DOHH2 (cell line): ENCODE measurements around the gene PAH.

Experiments
- H3F3A ChIP-seq: fragments of 200-600 bp; sonication (generic), shearing (Covaris generic); 2 replicates; pipeline ENCODE4 v1.6.0; 2016; ENCODE audit warnings: antibody characterized with exemption, mild to moderate bottlenecking; ENCODE audit not compliant: control insufficient read depth, insufficient read depth
- H3K27ac ChIP-seq: fragments of 200-600 bp; sonication (generic); 2 replicates; pipeline ENCODE4 v1.5.1; 2014; ENCODE audit warnings: low read depth, mild to moderate bottlenecking, low read length, moderate library complexity
- H3K27me3 ChIP-seq: fragments of 200-600 bp; sonication (generic); 2 replicates; pipeline ENCODE4 v1.6.1; 2014; ENCODE audit warnings: mild to moderate bottlenecking, low read length, mixed read lengths; ENCODE audit not compliant: control insufficient read depth
- H3K36me3 ChIP-seq: fragments of 200-600 bp; sonication (generic); 2 replicates; pipeline ENCODE4 v1.6.1; 2014; ENCODE audit warnings: mild to moderate bottlenecking, low read length, moderate library complexity, mixed read lengths; ENCODE audit not compliant: control insufficient read depth
- H3K4me1 ChIP-seq: fragments of 200-600 bp; sonication (generic); 2 replicates; pipeline ENCODE4 v1.6.1; 2014; ENCODE audit warnings: mild to moderate bottlenecking, low read length, mixed read lengths; ENCODE audit not compliant: control insufficient read depth
- H3K4me2 ChIP-seq: fragments of 200-600 bp; sonication (generic); 2 replicates; pipeline ENCODE4 v1.6.0; 2014; ENCODE audit warnings: mild to moderate bottlenecking, low read length, moderate library complexity
- H3K4me3 ChIP-seq: fragments of 200-600 bp; sonication (generic); 2 replicates; pipeline ENCODE4 v1.5.1; 2014; ENCODE audit warnings: mild to moderate bottlenecking, low read length, mixed read lengths
- H3K79me2 ChIP-seq: fragments of 200-600 bp; sonication (generic); 2 replicates; pipeline ENCODE4 v1.6.1; 2014; ENCODE audit warnings: mild to moderate bottlenecking, low read length, mixed read lengths; ENCODE audit not compliant: control insufficient read depth
- H3K9me2 ChIP-seq: fragments of 200-600 bp; sonication (generic); replicated peaks from 2 replicates; pipeline ENCODE4 v1.6.1; 2014; ENCODE audit warnings: mild to moderate bottlenecking, low read length, mixed read lengths; ENCODE audit not compliant: control insufficient read depth
- H3K9me3 ChIP-seq: fragments of 200-600 bp; sonication (generic); 2 replicates; pipeline ENCODE4 v1.6.1; 2014; ENCODE audit warnings: antibody characterized with exemption, low read length, mixed read lengths; ENCODE audit not compliant: control insufficient read depth, insufficient read depth
- H4K20me1 ChIP-seq: fragments of 200-600 bp; sonication (generic); 2 replicates; pipeline ENCODE4 v1.6.0; 2014; ENCODE audit warnings: low read depth, mild to moderate bottlenecking, antibody characterized with exemption, low read length, moderate library complexity; ENCODE audit not compliant: control insufficient read depth, insufficient read depth
- CTCF ChIP-seq: fragments of 200-600 bp; sonication (generic); IDR thresholded peaks from one replicate; pipeline ENCODE4 v1.5.1; 2014; ENCODE audit warnings: antibody characterized with exemption, mild to moderate bottlenecking, low read depth, low read length; ENCODE audit not compliant: poor library complexity, severe bottlenecking
- EZH2phosphoT487 ChIP-seq: fragments of 200-600 bp; sonication (generic); IDR thresholded peaks from 2 replicates; pipeline ENCODE4 v1.6.1; 2017; ENCODE audit warnings: borderline replicate concordance, mild to moderate bottlenecking, antibody characterized with exemption, low read length, moderate library complexity, mixed read lengths

Gene PAH

GRCh38 chr12:102849722-102850447 is 67.2 kb downstream of the PAH start:
- no peak overlapping the region for H3K4me2 ChIP-seq
- TF ChIP-seq EZH2phosphoT487 (no peak), CTCF (no peak)

DNA sequence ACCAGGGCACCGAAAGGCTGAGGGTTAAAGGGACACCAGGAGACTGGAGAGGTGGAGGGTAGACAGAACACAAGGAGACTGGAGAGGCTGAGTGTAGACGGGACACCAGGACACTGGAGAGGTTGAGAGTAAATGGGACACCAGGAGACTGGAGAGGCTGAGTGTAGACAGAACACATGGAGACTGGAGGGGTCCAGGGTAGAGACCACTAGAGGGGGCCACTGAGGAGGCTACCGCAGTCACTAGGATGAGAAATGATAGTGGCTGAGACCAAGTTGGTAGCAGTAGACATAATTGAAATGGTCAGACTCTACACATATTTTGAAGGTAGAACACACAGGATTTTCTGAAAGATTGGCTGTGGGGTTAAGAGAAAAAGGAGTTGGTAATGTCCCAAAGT is 68.2 kb downstream of the PAH start:
- Histone ChIP-seq H3K79me2 (no peaks in the 10 kb centered on the region), H4K20me1 (no peaks in the 10 kb centered on the region), H3K4me2 (no peak overlapping the region), H3K9me2 (no peaks in the 10 kb centered on the region), H3K9me3 (no peaks in the 10 kb centered on the region), H3F3A (no peaks in the 10 kb centered on the region), H3K36me3 (no peaks in the 10 kb centered on the region), H3K4me3 (no peak overlapping the region), H3K27me3 (no peaks in the 10 kb centered on the region), H3K4me1 (no peaks in the 10 kb centered on the region), H3K27ac (no peak overlapping the region)
- TF ChIP-seq EZH2phosphoT487 (no peak), CTCF (peak; percentile 25)

More at GRCh38 chr12:102849722-102850447, 67.2 kb downstream of the PAH start:
- Histone ChIP-seq H3K4me1 (no peaks in the 10 kb centered on the region), H3K79me2 (no peaks in the 10 kb centered on the region), H3F3A (no peaks in the 10 kb centered on the region), H3K27ac (no peak overlapping the region), H3K36me3 (no peaks in the 10 kb centered on the region), H3K9me2 (no peaks in the 10 kb centered on the region), H3K4me3 (no peak overlapping the region), H4K20me1 (no peaks in the 10 kb centered on the region), H3K27me3 (no peaks in the 10 kb centered on the region), H3K9me3 (no peaks in the 10 kb centered on the region)

DNA sequence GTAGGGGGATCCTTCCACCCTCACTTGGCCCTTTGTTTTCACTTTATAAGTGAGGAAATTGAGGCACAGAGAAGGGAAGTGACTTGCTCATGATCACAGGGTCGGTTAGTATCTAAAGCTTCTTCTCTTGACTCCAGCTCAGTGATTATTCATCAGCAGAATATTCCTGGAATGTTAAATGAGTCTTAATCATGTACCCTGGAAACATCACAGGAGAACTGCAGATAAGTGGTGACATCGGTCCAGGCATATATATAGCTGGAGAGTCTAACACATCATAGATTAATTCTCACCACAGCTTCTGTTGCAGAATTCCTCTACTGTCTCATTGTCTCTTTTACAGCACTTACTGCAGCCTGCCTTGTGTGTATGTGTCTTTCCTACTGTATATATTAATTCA is 69.9 kb downstream of the PAH start:
- TF ChIP-seq EZH2phosphoT487, result no peak
- no peak for TF ChIP-seq CTCF
- Histone ChIP-seq H3K4me3 (no peak overlapping the region), H3K36me3 (no peaks in the 10 kb centered on the region), H3K27ac (no peak overlapping the region), H3K27me3 (no peaks in the 10 kb centered on the region), H3K4me2 (no peak overlapping the region), H3K4me1 (no peaks in the 10 kb centered on the region), H4K20me1 (no peaks in the 10 kb centered on the region), H3K9me3 (no peaks in the 10 kb centered on the region), H3K9me2 (no peaks in the 10 kb centered on the region), H3K79me2 (no peaks in the 10 kb centered on the region), H3F3A (no peaks in the 10 kb centered on the region)
